Caco-2 (cell line): Measurements from ENCODE around the gene PHF21A. TPM values are rescaled to one million over a fixed set of nuclear protein-coding genes. Genes with fewer than 3 reads are reported as not detected.

Experiments used
- BruUV-seq: library from RNA; stranded (reverse); fragments of 400-500 nt; replicated peaks from 2 replicates; lab custom pipeline; 2021; lab: Mats Ljungman, UMichigan
- CTCF ChIA-PET: fragments of 300-600 bp; sonication (Branson Sonifier 250); formaldehyde crosslinking; loops from one replicate; lab custom pipeline; 2022; ENCODE audit warnings: antibody characterized with exemption; lab: Charles Lee
- POLR2A ChIA-PET: fragments of 300-600 bp; sonication (Branson Sonifier 250); formaldehyde crosslinking; loops from one replicate; lab custom pipeline; 2022; ENCODE audit warnings: antibody characterized with exemption; lab: Charles Lee
- DNase-seq, 2 experiments: peaks; one replicate each; pipeline versions ENCODE4 v3.0.0 to v3.0.0-alpha.2; 2020 to 2022
- H3K27me3 ChIP-seq: replicated peaks from 2 replicates; pipeline ENCODE4 v1.6.0; 2011; ENCODE audit warnings: low read length; ENCODE audit not compliant: control insufficient read depth, insufficient read depth
- H3K36me3 ChIP-seq: 2 replicates; pipeline ENCODE4 v1.5.1; 2011; ENCODE audit warnings: low read length; ENCODE audit not compliant: control insufficient read depth, insufficient read depth
- H3K4me1 ChIP-seq: fragments of 250-450 bp; sonication (Bioruptor Pico); 2 replicates; pipeline ENCODE4 v1.5.1; 2020; ENCODE audit warnings: mild to moderate bottlenecking
- H3K4me3 ChIP-seq: 2 replicates; pipeline ENCODE4 v1.5.1; 2011; ENCODE audit warnings: low read depth, mild to moderate bottlenecking, control low read depth, low read length
- H3K9me3 ChIP-seq: fragments of 250-450 bp; sonication (Bioruptor Pico); 2 replicates; pipeline ENCODE4 v1.5.1; 2020; ENCODE audit warnings: mild to moderate bottlenecking, moderate library complexity
- H3K27ac Mint-ChIP-seq: one replicate; pipeline ENCODE4 v1.8.0; 2022; ENCODE audit warnings: mixed read lengths; ENCODE audit not compliant: unreplicated experiment
- H3K27me3 Mint-ChIP-seq: one replicate; pipeline ENCODE4 v1.8.0; 2022; ENCODE audit warnings: mixed read lengths; ENCODE audit not compliant: insufficient read depth, unreplicated experiment
- H3K36me3 Mint-ChIP-seq: one replicate; pipeline ENCODE4 v1.8.0; 2022; ENCODE audit warnings: mild to moderate bottlenecking, mixed read lengths; ENCODE audit not compliant: insufficient read depth, unreplicated experiment
- H3K4me1 Mint-ChIP-seq: one replicate; pipeline ENCODE4 v1.8.0; 2022; ENCODE audit warnings: low read depth, mixed read lengths; ENCODE audit not compliant: unreplicated experiment
- H3K4me3 Mint-ChIP-seq: one replicate; pipeline ENCODE4 v1.8.0; 2022; ENCODE audit warnings: mild to moderate bottlenecking, moderate library complexity, mixed read lengths; ENCODE audit not compliant: unreplicated experiment
- H3K9me3 Mint-ChIP-seq: one replicate; pipeline ENCODE4 v1.8.0; 2022; ENCODE audit warnings: mixed read lengths; ENCODE audit not compliant: unreplicated experiment
- intact Hi-C: fragments of 100-400 bp; cut with micrococcal nuclease; formaldehyde crosslinking; loops from one replicate; pipeline ENCODE4 v1.10.0; 2022; ENCODE audit not compliant: unreplicated experiment
- total RNA-seq: library from RNA; stranded (reverse); gene quantifications from 2 replicates; pipeline ENCODE4 v1.2.3, GENCODE V29; 2022
- TF ChIP-seq, protein P1 (sequence below), 2 experiments: fragments of 200-600 bp in 1 of 2; IDR thresholded peaks; 1 replicate in 1 of 2; 2 replicates in 1 of 2; pipeline versions ENCODE4 v1.5.1 to v1.8.0; 2011 to 2022; ENCODE audit warnings: antibody characterized with exemption in 1 of 2, control low read depth in 1 of 2, inconsistent platforms in 1 of 2, low read depth in 1 of 2, low read length in 1 of 2, mild to moderate bottlenecking in 1 of 2, moderate library complexity in 1 of 2; ENCODE audit not compliant: insufficient read depth in 1 of 2, severe bottlenecking in 1 of 2, unreplicated experiment in 1 of 2

The PHF21A gene
- total RNA-seq, 1 experiment from 2014 or later: 20.0 TPM

DNA sequence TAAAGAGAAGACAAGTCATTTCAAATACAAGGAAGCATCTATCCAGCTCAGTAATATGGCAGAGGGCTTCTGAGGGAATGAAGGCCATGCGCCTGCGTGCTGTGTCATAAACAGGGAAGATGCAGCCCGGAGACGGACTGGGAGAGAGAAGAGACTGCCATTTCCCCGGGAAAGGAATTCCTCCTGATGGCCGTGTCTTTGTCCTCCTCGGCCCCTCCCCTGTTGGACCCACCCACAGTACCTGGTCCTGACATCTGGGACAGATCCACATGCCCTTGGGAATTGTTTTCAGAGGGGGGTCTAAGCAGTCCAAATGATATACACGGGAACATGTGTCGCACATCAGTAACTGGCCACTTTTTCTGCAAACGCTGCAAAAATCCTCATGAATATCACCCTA, 183.3 kb downstream of the PHF21A start:
- H3K9me3 Mint-ChIP-seq: no peaks in the 10 kb centered on the region
- H3K4me3 Mint-ChIP-seq: no peak overlapping the region
- TF ChIP-seq, protein P1, sequence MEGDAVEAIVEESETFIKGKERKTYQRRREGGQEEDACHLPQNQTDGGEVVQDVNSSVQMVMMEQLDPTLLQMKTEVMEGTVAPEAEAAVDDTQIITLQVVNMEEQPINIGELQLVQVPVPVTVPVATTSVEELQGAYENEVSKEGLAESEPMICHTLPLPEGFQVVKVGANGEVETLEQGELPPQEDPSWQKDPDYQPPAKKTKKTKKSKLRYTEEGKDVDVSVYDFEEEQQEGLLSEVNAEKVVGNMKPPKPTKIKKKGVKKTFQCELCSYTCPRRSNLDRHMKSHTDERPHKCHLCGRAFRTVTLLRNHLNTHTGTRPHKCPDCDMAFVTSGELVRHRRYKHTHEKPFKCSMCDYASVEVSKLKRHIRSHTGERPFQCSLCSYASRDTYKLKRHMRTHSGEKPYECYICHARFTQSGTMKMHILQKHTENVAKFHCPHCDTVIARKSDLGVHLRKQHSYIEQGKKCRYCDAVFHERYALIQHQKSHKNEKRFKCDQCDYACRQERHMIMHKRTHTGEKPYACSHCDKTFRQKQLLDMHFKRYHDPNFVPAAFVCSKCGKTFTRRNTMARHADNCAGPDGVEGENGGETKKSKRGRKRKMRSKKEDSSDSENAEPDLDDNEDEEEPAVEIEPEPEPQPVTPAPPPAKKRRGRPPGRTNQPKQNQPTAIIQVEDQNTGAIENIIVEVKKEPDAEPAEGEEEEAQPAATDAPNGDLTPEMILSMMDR (IDR thresholded peaks at IDR 0.05; ENCODE audit: insufficient read depth in 1 of 2, low read depth in 1 of 2, low read length in 1 of 2, severe bottlenecking in 1 of 2, unreplicated experiment in 1 of 2): no peak
- POLR2A ChIA-PET: no interaction called here
- intact Hi-C loops: no loop called here
- H3K27me3 Mint-ChIP-seq: no peaks in the 10 kb centered on the region
- DNase-seq: no peak
- Histone ChIP-seq H3K4me3 (no peak overlapping the region), H3K4me1 (no peaks in the 10 kb centered on the region), H3K9me3 (no peaks in the 10 kb centered on the region), H3K36me3 (no peaks in the 10 kb centered on the region), H3K27me3 (no peaks in the 10 kb centered on the region)
- CTCF ChIA-PET: no interaction called here
- no TSS peak for BruUV-seq
- H3K4me1 Mint-ChIP-seq: no peaks in the 10 kb centered on the region
- H3K27ac Mint-ChIP-seq: no peak overlapping the region
- peaks cover 5% of the 10 kb centered on the region for H3K36me3 Mint-ChIP-seq

DNA sequence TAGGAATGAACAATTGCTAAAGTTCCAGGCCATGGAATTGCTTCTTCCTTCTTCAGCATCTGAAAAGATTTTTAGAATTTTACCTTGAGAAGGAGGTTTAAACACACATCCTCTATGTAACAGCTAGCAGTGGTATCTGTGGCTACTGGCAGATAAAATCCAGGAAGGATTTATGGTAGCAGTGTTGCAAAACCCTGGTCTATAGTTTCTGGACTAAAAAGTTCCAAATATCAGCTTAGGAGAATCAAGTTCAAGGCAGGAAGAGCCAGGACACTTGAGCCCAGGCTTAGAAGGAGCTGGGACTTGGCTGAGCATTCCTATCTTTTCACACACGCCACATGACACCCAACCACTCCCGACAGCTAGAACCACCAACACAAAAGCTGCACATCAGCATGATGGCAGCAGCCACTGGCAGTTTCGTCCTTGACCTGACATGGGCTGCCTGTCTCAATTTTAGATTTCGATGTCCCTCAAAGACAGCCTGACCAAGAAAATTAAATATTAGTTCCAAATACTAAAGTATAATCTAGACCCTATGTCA, 184.7 kb downstream of the PHF21A start:
- Mint-ChIP-seq H3K36me3 (peaks cover 7% of the 10 kb centered on the region), H3K27ac (no peak overlapping the region), H3K4me3 (no peak overlapping the region), H3K4me1 (no peaks in the 10 kb centered on the region), H3K9me3 (no peaks in the 10 kb centered on the region), H3K27me3 (no peaks in the 10 kb centered on the region)
- Histone ChIP-seq H3K4me3 (no peak overlapping the region), H3K36me3 (peaks cover 1% of the 10 kb centered on the region; the same call in 1 of the 2 replicates), H3K27me3 (no peaks in the 10 kb centered on the region), H3K9me3 (no peaks in the 10 kb centered on the region), H3K4me1 (no peaks in the 10 kb centered on the region)
- ChIA-PET POLR2A (interaction anchor here (0.6 kb wide), 1 partner anchor 55 kb away, joined by 3 read pairs; no protein-coding TSS in a partner anchor), CTCF (no interaction called here)
- intact Hi-C loops: no loop called here
- DNase-seq: no peak
- TF ChIP-seq, protein P1 (IDR thresholded peaks at IDR 0.05; ENCODE audit: insufficient read depth in 1 of 2, low read depth in 1 of 2, low read length in 1 of 2, severe bottlenecking in 1 of 2, unreplicated experiment in 1 of 2): no peak
- no TSS peak for BruUV-seq

DNA sequence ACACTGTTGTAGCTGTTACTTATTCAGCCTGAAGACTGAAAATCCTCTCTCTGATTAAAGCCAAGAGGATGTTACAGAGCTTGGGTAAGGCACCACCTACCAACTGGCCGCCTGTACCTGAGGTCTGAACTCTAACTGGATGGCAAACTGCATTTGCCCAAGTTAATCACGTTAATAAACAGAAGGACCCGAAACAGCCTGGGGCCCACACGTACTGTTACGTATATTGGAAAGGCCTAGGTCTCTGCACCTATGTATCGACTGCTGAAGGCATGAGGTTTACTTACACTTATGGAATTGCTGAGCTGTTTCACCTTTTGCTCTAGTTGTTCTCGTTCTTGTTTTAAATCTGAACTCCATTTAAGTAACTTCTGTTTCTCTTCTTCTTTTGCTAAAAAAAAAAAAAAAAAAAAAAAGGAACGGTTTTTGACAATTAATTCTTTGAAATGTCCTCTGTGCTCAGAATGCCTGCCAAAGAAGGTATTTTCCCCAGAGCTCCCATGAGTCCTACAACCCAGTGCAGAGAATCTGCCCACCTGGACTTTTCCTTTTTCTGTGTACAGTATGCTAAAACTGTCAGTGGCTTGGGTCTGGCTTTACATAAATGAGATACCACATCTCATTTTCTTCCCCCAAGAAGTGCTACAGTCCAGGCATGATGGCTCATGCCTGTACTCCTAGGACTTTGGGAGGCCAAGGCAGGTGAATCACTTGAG, 185.7 kb downstream of the PHF21A start:
- Mint-ChIP-seq H3K4me1 (no peaks in the 10 kb centered on the region), H3K4me3 (no peak overlapping the region), H3K9me3 (no peaks in the 10 kb centered on the region), H3K36me3 (peaks cover 17% of the 10 kb centered on the region), H3K27ac (no peak overlapping the region), H3K27me3 (no peaks in the 10 kb centered on the region)
- peaks cover 1% of the 10 kb centered on the region; the same call in 1 of the 2 replicates for H3K36me3 ChIP-seq
- H3K4me3 ChIP-seq: no peak overlapping the region
- ChIA-PET CTCF (no interaction called here), POLR2A (no interaction called here)
- intact Hi-C loops: no loop called here
- BruUV-seq: no TSS peak
- no peaks in the 10 kb centered on the region for H3K9me3 ChIP-seq
- DNase-seq: no peak
- TF ChIP-seq, protein P1 (IDR thresholded peaks at IDR 0.05; ENCODE audit: insufficient read depth in 1 of 2, low read depth in 1 of 2, low read length in 1 of 2, severe bottlenecking in 1 of 2, unreplicated experiment in 1 of 2): no peak
- no peaks in the 10 kb centered on the region for H3K27me3 ChIP-seq
- H3K4me1 ChIP-seq: no peaks in the 10 kb centered on the region
